ENCODE measurements around the gene IQSEC1.

The IQSEC1 gene

DNA sequence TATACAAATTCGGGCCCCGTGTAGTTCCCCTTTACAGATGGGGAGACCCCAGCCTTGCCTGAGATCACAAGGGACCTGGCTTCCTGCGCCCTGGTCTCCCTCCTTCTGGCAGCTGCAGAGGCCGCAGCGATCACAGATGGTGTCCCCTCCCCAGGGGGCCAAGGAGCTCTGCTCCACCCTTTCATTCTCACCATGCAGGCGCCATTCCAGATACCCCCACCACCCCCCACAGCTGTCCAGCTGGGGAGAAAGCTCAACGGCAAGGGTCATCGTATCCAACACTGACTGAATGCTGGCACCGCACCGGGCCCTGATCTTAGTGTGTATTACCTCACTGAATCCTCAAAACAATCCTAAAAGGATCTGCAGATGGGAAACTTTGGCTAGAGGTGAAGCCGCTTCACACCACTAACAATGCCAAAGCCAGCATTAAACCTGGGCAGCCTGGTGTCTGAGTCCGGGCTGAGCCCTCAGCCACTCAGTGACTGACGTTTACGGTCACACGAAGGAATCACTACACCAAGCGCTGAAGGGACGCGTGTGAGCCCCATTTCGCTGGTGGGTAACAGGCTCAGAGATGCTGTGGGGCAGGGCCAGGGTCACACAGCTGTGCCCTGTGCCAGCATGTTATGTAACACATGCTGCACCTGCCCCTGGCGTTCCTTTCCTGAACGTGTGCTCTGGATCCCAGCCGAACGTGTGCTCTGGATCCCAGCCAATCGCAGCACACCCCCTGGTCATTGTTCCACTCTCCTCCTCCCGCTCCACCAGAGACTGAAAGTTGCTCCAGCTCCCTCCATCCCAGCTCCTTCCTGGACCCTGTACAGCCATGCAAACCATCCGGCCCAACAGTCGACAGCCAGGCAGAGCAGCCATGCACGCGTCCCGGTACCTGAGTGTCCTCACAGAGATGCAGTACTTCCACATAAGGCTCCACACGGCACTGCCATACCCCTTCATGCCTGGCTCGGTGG is 51.8 kb downstream of the IQSEC1 start:
- DNase-seq (ENCODE audit: extremely low read depth, low read depth): no peak
- TF ChIP-seq, protein P1, sequence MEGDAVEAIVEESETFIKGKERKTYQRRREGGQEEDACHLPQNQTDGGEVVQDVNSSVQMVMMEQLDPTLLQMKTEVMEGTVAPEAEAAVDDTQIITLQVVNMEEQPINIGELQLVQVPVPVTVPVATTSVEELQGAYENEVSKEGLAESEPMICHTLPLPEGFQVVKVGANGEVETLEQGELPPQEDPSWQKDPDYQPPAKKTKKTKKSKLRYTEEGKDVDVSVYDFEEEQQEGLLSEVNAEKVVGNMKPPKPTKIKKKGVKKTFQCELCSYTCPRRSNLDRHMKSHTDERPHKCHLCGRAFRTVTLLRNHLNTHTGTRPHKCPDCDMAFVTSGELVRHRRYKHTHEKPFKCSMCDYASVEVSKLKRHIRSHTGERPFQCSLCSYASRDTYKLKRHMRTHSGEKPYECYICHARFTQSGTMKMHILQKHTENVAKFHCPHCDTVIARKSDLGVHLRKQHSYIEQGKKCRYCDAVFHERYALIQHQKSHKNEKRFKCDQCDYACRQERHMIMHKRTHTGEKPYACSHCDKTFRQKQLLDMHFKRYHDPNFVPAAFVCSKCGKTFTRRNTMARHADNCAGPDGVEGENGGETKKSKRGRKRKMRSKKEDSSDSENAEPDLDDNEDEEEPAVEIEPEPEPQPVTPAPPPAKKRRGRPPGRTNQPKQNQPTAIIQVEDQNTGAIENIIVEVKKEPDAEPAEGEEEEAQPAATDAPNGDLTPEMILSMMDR (IDR thresholded peaks at IDR 0.05; ENCODE audit: low read depth, low read length): no peak

GRCh38 chr3:13020159-13020750 is 53.0 kb downstream of the IQSEC1 start:
- TF ChIP-seq, protein P1 (IDR thresholded peaks at IDR 0.05; ENCODE audit: low read depth, low read length): no peak

DNA sequence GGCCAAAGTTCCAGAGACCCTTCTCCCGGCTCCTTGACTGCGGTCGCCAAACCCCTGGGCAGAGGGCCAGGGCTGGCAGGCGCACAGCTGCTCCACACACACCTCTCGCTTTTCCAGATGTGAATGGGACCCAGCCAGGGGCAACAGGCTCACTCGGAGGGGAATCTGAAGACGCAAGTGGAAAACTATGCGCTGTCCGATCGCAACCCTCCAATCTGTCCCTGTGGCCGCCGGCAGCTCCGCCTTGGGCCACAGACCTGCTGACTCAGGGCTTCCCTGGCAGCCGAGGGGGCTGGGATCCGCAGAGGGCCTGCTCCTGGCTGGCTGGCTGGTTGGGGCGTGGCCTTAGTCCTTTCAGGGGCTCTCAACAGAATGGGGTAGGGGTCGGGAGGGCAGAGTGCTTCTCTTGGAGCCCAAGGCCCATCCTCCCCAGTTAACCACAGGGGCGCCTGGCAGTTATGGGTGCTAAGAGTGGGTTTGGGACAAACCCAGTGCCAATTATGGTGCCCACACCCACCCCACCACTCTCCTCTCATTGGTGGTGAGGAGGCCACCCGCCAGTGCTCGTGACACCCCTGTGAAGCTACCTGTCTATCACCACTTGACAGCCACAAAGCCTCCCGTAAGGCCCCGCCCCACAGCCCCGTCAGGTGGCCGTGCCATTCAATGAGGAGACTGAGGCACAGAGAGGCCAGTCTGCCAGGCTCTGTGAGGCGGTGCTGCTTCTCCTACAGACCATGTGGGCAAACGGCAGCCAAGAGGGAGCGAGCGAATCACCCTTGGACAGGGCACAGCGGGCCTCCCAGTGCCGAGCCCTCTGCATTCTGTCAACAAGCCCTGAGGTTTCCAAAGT is 53.8 kb downstream of the IQSEC1 start:
- peak; percentile 48 for DNase-seq (ENCODE audit: extremely low read depth, low read depth)
- TF ChIP-seq, protein P1 (IDR thresholded peaks at IDR 0.05; ENCODE audit: low read depth, low read length): no peak

More at GRCh38 chr3:13020159-13020750, 53.0 kb downstream of the IQSEC1 start:
- DNase-seq (ENCODE audit: extremely low read depth, low read depth): no peak

DNA sequence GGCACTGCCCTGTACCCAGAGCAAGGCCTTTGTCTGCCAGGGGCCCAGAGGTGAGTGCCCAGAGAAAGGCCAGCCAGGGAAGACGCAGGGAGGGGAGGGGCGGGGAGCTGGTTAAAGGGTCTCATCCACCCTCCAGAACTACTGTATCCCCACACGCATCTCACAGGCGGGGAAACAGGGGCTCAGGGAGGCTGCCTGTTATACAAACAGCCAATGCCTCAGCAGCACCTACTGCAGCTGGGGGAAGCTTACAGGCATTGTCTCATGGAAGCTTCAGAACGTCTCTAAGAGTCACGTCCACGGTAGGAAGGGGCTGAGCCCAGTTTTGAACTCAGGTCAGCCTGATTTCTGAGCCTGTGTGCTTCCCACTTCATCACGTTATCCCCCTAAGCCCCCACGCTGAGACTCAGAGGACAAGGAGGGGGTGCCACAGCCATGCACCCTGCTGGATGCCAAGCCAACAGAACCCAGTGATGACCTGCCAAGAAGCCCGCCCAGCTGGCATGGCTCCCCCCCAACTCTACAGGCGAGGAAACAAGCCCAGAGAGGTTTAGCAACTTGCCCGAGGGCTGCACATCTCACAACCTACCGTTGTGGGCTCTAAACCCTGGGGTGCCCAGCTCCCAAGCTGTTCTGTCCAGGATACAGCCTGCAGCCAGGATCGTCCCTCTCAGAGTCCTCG is 54.5 kb downstream of the IQSEC1 start:
- DNase-seq (ENCODE audit: extremely low read depth, low read depth): no peak
- TF ChIP-seq, protein P1 (IDR thresholded peaks at IDR 0.05; ENCODE audit: low read depth, low read length): no peak

DNA sequence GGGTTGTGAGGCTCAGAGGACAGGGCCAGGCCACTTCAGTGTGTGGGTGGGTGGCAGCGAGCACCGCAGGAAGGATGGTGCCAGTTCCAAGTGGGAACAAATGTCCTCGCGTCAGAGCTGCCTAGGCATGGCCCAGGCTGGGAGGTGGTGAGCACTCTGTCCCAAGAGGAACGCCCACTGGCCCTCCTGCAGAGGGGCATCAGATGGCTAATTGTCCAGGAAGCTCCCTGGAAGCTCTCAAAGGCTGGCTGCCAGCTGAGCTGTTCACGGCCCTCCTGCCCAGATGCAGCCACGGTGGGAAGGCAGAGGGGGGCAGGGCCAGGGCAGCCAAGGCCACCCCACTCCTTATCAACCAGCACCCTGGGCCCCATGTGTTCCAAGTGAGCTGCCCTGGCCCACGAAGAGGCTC is 55.2 kb downstream of the IQSEC1 start:
- TF ChIP-seq, protein P1 (IDR thresholded peaks at IDR 0.05; ENCODE audit: low read depth, low read length): no peak

DNA sequence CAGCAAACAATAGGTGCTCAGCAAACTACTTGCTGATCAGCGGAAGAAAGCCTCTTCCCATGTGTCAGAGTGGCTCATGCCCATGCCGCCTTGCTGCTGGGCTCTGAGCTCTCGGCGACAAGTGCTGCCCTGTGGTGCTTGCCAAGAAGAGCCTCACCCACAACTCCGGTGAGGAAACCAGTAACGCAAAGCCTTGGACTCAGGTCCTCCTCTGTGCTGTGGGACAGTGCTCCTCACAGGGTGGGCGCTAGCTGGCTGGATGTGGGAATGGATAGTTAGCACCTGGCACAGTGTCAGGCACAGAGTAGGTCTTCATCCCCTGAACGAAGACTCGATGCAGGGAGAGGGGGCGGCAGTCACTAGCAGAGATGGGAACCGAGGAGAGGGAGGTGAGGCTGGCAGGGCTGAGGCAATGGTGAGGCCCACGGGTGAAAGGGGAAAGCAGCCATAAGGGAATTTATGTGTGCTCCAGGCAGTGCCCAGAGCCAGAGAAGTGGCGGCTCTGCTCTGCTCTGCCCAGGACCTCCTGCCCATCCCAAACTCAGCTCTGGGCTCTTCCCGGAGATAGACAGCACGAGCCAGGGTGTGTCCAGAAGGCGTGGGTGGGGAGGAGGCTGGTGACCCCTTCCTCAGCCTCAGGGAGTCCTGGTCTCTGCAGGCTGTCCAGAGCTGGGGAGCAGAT is 55.7 kb downstream of the IQSEC1 start:
- DNase-seq (ENCODE audit: extremely low read depth, low read depth): no peak
- TF ChIP-seq, protein P1 (IDR thresholded peaks at IDR 0.05; ENCODE audit: low read depth, low read length): no peak

More for the DNA sequence above, 55.2 kb downstream of the IQSEC1 start:
- DNase-seq (ENCODE audit: extremely low read depth, low read depth): no peak

Measured in AG09319 (cell line).